ENCODE measurements around the gene CXCL14.

The CXCL14 gene

DNA sequence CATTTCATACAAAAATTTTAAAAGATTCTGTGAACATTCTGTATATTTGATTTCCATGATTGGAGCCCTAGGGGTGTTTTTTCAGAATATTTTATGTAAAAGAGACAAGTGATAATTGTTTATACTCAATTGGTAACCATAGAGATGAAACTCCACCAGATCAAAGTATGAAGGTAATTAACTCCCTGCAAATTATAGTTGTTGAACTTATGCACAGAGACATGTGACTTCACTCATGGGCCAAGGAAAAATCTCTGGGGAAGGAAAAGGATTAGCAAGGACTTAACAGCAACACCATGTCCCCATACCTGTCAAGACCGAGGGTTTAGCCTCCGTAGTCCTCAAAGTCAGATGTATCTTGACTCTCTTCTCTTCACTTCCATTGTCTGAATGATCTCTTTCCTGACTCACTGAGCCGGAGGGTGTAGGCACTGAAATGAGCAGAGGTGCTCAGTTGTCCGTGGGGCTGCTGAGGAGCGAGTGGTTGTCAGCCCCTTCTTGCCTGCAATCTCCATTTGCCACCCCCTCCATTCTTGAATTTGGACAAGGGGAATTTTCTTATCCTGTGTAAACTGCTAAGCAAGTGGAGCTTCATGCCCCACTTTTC lies 17.5 kb upstream of the CXCL14 start:
- no peak for DNase-seq

- DNase-seq, result no peak
These were observed 15.7 kb upstream of the CXCL14 start for GRCh38 chr5:135594416-135594960.

- DNase-seq, result no peak
These were observed 15.1 kb upstream of the CXCL14 start for GRCh38 chr5:135593886-135594285.

DNA sequence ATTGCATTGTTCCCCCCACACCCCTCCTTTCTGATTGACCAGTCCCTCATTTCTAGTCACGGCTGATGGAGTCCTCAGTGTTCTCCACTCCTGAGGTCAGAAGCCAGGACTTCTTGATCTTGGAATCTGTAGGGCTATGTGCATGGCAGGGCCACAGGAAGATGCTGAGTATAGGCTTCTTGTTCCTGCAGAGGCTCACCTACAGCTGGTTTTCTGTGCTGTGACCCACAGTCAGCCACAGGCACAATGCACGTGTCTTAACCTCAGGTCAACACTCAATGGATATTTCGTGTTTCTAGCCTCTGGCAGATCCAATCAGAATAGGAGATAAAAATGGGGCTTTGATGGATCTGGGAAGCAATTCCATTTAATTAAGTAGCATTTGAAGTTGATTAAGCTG lies 14.3 kb upstream of the CXCL14 start:
- no peak for DNase-seq

DNA sequence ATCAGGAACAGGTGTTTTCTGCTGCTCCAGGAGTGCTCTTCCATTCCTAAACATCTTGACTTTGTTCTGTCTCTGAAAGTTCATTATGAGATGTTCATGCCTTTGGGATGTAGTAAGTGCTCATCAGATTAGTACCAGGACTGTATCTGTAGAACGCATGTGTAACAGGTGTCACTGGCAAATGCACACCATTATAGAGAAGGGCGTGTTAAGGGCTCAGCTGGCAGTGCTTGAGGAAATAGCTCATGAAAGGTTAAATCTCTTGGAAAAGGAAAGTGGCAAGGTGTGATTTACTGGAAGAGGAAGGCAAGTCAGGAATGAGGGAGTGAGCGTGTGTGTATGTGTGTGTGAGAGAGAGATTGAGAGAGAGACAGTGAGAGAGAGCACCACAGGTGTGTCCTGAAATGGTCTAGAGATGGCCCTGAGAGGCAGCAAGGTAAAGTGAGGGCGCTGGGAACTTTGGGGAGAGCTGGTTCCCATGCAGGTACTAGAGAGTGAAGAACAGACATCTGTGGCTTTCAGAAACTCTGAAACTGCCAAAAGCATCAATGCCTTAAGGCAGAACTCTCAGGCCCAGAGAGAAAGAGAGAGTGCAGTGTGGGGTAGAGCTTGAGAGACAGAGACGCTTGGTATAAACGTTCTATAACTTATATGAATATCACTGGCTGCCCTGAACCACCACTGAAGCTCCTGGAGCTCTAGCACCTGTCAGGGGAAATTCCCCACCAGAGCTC lies 13.7 kb upstream of the CXCL14 start:
- DNase-seq, result no peak

- no peak for DNase-seq
These were observed 12.5 kb upstream of the CXCL14 start for GRCh38 chr5:135591277-135591676.

DNA sequence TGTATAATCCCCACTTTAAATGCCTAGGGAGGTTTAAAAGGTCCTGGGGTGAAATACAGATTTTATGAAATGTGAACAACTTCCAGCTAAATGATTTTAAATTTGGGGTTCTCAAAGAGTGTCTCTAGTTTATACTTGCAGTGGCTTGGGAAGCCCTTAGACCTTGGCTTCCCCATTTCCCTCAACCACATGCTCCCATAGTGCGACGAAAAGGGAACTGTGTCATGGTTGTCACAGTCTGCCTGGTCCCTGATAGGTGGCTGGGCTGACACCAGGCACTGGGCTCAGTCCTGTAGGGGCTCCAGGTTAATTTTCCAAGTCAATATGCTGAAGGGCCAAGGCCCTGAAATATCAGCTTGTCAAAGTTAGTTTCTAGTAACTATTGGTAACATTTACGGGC lies 10.4 kb upstream of the CXCL14 start:
- no peak for DNase-seq

- no peak for DNase-seq
These were observed 9.2 kb upstream of the CXCL14 start for GRCh38 chr5:135587721-135588663.

DNA sequence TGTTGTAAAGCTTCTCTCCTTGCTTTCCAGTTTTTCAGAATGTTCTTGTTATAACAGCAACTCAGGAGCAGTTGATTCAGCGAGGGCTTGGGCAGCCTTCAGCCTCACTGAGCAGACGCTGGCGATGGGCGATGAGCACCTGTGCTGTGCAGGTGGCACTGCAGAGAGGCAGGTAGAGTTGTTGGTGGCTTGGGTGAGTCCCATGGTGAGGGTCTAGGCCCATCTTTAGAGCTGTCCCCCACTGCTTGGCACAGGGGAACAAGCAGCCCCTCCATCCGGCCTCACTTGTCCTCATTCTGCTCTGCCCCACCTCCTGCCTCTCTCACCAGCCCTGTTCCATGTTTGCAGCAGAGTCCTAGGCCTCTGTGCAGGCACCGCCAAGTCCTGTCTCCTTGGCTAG lies 6.1 kb upstream of the CXCL14 start:
- DNase-seq, result no peak

GRCh38 chr5:135584276-135584675 lies 5.5 kb upstream of the CXCL14 start:
- no peak for DNase-seq

- DNase-seq, result no peak
These were observed 3.4 kb upstream of the CXCL14 start for GRCh38 chr5:135582099-135582781.

DNA sequence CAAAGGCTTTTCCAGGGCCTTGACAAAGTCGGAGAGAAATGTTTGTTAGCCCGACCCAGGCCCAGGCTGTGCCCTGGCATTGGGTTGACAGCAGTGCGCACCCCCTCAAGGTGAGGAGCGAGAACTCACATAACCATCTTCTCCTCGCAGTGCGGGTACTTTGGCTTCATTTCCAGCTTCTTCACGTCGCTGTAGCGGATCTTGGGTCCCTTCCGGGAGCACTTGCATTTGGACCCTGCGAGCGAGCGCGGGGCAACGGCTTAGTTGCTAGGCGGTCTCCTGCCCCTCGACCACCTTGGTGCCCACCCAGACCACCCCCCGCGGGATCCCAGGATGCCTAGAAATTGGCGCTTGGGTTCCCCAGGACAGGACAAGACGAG lies 496 bp downstream of the CXCL14 start:
- DNase-seq, result no peak

DNA sequence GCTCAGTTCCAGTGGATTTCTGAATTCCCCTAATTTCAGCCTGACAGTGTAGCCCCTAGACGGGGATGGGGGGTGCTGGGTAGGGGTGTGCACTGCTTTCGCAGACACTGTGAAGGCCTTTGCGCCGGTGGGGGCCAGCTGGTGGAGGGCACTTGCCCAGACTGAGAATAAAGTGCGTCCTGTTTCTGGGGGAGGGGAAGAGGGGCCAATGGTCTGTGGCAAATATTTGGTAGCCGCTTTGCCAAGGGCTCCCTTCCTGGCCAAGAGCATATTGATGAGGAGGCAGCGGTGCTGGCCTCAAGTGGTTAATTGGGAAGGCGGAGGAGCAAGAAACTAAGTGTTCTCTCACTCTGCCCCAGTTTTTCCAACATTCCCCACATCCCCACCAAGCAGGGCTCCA lies 1.4 kb downstream of the CXCL14 start:
- no peak for DNase-seq

DNA sequence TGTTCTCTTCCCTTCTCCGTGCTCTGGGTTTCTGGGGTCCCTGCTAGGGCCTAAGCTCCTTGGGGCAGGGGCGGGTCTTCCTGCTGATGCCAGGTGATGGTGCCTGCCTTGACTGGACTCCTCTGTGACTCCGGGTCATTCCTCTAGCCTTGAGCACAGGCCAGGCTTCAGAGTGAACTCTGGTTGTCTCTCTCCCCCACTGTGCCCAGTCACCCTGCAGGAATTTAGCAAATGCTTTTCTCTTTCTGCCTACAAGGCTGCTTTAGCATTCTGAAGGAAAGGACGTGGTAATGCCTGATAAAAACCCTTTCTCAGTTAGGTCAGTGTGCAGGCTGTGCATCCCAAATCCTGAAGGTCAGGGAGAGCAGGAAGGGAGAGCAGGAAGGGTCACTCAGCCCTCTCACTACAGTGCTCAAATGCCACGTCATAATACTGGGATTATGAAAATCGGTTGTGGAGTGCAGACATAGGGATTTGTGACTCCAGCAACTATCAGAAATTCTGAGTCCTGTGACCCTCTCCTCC lies 2.7 kb downstream of the CXCL14 start:
- DNase-seq, result no peak

GRCh38 chr5:135574493-135574892 lies 4.3 kb downstream of the CXCL14 start:
- no peak for DNase-seq

DNA sequence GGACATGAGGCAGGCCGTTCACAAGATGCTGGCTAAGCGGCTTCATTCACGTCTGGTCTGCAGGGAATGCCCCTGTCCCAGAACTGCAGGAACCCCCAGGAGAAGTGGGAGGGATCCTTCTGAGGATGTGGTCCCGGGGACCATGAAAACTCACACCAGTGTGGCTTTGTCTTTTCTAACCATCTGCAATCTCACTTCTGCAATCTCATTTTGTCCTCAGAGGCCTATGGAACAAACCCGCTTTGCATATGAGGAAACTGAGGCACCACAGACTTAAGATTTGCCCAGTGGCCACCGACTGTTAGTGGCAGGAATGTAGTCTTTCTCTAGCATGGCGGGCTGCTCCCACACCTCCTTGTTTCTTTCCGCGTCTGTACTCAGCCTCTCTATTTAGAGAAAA lies 6.9 kb downstream of the CXCL14 start:
- no peak for DNase-seq

DNA sequence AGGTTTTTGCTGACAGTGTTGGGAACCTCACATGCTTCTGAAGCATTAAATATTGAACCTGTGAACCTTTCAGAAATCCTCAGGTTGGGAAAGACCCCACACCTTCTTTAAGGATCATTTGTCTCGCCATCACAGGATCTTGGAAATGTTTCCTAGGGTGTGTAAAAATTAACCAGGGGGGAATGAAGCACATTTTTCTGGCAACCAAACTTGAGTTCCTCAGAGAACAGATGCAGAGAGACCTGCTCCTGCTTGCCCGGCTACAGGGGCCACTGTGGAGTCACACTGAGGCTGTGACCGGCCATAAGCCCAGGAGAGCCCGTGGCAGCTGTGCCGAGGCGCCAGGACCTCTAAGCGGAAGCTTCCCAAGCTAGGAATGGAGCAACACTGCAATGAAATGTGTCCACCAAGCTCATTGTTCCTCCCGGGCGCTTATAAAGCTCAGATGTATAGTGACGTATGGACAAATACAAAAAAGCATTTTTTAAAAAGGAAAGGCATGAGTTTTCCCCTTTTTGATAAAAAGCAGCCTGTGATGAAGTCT lies 7.7 kb downstream of the CXCL14 start:
- DNase-seq, result no peak

DNA sequence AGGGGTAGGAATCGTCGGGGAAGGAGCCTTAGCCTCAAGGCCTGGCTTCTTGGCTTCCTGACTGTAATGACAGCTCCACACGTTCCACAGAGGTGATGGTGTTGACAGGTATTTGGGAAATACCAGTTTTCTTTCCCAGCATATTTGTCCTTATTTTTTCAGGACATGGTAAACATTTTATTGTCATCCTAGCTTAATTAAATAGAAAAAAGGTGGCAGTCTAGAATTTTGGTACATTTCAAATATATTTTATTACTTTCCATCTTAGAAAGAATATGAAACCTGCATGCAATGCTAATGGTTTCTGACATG lies 8.4 kb downstream of the CXCL14 start:
- no peak for DNase-seq

- peak; percentile 18 for DNase-seq
These were observed 8.9 kb downstream of the CXCL14 start for GRCh38 chr5:135569755-135570452.

DNA sequence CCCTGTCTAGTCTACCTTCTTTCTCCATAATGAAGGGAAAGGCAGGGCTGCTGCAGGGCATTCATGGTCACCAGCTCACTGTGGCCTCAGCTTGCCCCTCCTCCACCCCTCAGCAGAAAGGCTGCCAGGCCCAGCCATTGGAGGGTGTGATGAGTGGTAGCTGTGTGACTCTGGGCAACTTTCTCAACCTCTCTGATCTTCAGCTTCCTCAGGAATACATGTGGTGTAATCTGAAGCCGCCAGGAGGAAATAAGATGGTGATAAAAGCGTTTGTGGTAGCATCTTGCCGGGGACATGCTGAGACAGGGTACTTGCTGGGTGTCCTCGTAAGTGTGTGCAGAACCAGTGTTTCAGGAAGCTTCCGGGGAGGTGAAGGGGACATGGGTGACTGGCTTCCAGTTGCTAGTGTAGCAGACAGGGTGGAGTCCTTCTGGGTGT lies 9.8 kb downstream of the CXCL14 start:
- DNase-seq, result no peak

DNA sequence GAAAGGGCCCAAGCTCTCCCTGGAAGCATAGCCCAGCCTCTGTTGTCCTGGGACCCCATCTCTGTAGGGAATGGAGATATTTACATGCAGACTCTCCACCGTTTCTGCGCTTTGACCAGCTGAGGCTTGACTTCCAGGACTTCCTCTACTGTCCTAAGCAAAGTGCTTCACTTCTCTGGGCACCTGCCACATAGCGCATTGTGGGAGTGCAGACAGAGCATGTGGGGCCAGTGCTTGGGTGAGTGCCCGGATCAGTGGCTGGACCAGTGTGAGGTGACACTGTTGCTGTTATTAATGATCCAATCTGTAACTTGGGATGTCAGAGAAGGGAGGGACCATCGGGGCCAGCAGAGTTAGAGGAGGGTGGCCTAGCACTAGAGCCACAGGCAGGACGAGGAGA lies 10.5 kb downstream of the CXCL14 start:
- no peak for DNase-seq

DNA sequence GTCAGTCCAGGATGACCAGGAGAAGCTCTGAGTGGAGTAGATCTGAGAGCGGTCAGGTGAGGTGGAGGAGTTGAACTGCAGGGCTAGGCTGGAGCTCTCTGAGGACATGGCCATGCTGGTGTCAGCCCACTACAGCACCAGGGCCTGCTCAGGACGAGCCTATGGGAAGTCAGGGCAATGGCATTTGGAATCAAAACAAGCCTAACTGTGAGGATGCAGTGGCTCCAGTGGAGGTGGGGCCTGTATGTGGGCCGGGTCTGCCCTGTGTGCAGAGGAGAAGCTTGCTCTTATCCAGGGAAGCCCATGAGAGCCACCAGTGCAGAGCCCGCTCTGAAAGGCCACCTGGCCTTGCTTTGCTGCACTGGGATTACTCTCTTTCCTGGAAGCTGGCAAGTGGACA lies 11.1 kb downstream of the CXCL14 start:
- no peak for DNase-seq

All from stimulated activated CD4-positive, alpha-beta T cell treated with anti-CD3 and anti-CD28 coated beads, Interleukin-15, amount 100 ng/mL, for 24 hours (primary cell).